ENCODE data around the gene CTAGE1. TPM values are rescaled to one million over a fixed set of nuclear protein-coding genes. Genes with fewer than 3 reads are reported as not detected.
A peak's percentile ranks its signal among the peaks of the same experiment; 100 is the strongest.

CTAGE1 gene
- total and polyA plus RNA-seq, 7 donors = not detected

- no peaks in the 10 kb centered on the region for H3K36me3 ChIP-seq
- intact Hi-C loops (cut with DNase I) = no loop called here
- H3K27me3 ChIP-seq = no peaks in the 10 kb centered on the region
- TF ChIP-seq POLR2AphosphoS5 (IDR thresholded peaks at IDR 0.05) (no peak), CTCF (IDR thresholded peaks at IDR 0.05) (no peak), POLR2A (IDR thresholded peaks at IDR 0.05) (no peak), EP300 (IDR thresholded peaks at IDR 0.05) (no peak)
- DNase-seq = no peak
- H3K27ac ChIP-seq = no peak overlapping the region
- H3K4me1 ChIP-seq = no peaks in the 10 kb centered on the region
- no peaks in the 10 kb centered on the region for H3K9me3 ChIP-seq
- 63 to 74% methylated on average over 1 of the region's 1 CpG for whole genome bisulfite sequencing, 2 donors
- H3K4me3 ChIP-seq = no peak overlapping the region
Measured at GRCh38 chr18:22368021-22368420, 49.7 kb downstream of the CTAGE1 start.

- Histone ChIP-seq H3K36me3 (no peaks in the 10 kb centered on the region), H3K27ac (no peak overlapping the region), H3K9me3 (no peaks in the 10 kb centered on the region), H3K4me1 (no peaks in the 10 kb centered on the region), H3K27me3 (no peaks in the 10 kb centered on the region), H3K4me3 (no peak overlapping the region)
- DNase-seq = no peak
- TF ChIP-seq EP300 (IDR thresholded peaks at IDR 0.05) (no peak), CTCF (IDR thresholded peaks at IDR 0.05) (no peak), POLR2AphosphoS5 (IDR thresholded peaks at IDR 0.05) (no peak), POLR2A (IDR thresholded peaks at IDR 0.05) (no peak)
- intact Hi-C loops (cut with DNase I) = no loop called here
Measured at GRCh38 chr18:22367303-22367702, 50.4 kb downstream of the CTAGE1 start.

- no peak for TF ChIP-seq EP300 (IDR thresholded peaks at IDR 0.05)
- peak in 1 of 4 experiments; percentile 15 for TF ChIP-seq CTCF (IDR thresholded peaks at IDR 0.05)
- Histone ChIP-seq H3K27me3 (no peaks in the 10 kb centered on the region), H3K9me3 (no peaks in the 10 kb centered on the region), H3K36me3 (no peaks in the 10 kb centered on the region), H3K4me3 (no peak overlapping the region), H3K4me1 (no peaks in the 10 kb centered on the region), H3K27ac (no peak overlapping the region)
- WGBS, 2 donors = 97 to 98% methylated on average over 1 of the region's 1 CpG
- DNase-seq = no peak
- intact Hi-C loops (cut with DNase I) = no loop called here
Measured at GRCh38 chr18:22363867-22364463, 53.8 kb downstream of the CTAGE1 start.

Other genes with a start within 250 kb of the CTAGE1 start
- 10 to 100 TPM in 2 of 4 donors, 1 to 10 TPM in 2; 2.5 to 15.1 (median 9.1) TPM for gene GATA6, start 248.3 kb downstream of the CTAGE1 start, total RNA-seq
- 10 to 100 TPM; 12.8 to 16.2 (median 13.6) TPM for gene GATA6, start 248.3 kb downstream of the CTAGE1 start, polyA plus RNA-seq

Measured in sigmoid colon (tissue), 7 donors.